DMS79 (cell line): ENCODE results near the gene HUWE1.
"Not testable (repeated sequence)": the region's sequence is repeated elsewhere in the genome, so short reads cannot be mapped to it uniquely, and the experiment has no call there.

Experiments used
- DNase-seq: peaks from one replicate; lab custom pipeline; 2025; lab: John Stamatoyannopoulos, UW

HUWE1 gene

DNA sequence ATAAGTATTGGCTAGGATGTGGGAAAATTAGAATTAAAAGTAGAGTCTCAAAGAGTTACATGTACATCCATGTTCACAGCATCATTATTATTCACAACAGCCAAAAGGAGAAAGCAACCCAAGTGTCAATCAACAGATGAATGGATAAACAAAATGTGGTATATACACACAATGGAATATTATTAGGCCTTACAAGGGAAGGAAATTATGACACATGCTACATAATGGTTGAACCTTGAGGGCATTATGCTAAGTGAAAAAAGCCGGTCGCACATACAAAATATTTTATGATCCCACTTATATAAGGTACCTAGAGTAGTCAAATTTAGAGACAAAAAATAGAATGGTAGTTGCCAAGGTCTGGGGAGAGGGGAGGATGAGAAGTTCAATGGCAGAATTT lies 80.1 kb downstream of the HUWE1 start:
- DNase-seq: no peak

DNA sequence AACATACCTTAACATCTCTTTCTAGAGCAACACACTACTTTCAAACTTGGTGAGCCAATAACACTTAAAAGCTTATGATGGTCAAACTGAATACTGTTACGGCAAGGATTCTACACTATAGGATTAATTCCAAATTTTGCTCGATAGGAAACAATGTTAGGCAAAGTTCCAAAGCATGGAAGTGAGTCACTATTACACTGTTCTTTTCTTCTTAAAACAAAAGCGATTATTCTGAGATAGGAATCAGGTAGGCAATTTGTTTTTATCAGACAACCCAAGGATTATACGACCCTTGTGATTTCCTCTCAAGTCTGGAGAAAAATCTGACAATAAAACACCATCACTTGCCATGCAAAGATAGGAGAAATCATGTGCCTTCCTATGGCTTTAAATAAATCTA lies 81.5 kb downstream of the HUWE1 start:
- DNase-seq: no peak

DNA sequence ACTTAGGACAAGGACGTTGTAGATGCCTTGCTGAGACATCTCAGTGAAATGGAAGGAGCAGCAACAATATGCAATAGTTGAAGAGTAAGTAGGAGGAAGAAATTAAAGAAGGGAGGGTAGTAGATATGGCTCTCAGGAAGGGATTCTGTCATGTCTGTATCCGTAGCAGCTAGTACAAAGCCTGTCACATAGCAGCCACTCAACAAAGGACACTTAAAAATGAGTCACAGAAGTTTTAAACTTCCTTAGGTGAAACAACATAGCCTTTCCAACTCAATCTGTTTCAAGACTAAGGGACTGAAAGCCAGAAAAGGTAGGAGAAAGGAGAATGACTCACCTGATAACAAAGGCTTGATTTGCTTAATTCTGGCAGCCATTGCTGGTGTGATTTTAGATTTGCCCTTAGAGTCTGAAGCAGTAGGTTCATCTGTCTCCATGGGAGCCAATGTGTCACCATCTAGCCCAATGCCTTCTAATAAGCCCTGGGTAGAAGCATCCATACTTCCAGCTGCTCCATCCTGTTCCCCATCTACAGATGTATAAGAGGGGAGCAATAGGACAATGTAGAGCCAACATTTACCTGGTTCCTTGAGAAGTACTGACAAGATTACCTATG lies 86.6 kb downstream of the HUWE1 start:
- no peak for DNase-seq

DNA sequence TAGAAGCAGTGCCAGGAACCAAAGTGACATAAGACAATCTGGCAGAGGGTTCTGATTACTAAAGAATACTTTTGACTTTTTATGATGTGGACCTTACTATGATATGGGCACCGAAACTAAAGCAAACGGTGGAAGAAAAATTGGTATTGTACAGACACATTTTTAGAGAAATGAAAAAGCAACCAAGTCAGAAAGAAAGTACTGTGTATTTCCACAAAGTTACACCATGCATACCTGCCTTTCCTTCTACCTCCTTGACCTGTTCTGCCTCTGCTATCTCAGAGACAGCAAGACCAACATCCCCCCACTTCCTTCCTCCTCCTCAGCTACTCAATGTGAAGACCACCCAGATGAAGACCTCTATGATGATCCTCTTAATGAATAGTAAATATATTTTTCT lies 88.3 kb downstream of the HUWE1 start:
- no peak for DNase-seq

DNA sequence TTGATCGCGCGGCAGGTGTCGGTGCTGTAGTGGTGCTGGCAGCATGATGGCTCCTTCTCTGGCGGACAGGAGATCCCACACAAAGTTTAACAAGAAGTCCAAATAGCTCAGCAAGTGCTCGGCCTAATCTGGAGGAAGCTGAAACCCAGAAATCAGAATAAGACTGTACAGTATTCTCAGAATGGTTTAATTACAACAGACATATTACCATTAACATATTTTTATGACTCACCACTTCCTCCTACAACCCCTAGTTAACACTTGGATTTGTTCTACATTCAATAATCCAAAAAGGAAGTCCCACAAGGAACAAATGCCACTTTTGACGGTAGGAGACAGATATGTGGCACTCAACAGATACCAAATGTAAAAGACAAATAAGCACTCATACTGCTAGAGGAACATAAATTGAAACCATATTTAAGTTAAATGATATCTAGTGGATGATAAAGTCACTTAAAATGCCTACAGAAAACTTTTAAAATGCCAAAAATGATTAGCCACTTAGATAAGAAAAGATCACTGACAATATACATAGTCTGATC lies 91.2 kb downstream of the HUWE1 start:
- DNase-seq: no peak

DNA sequence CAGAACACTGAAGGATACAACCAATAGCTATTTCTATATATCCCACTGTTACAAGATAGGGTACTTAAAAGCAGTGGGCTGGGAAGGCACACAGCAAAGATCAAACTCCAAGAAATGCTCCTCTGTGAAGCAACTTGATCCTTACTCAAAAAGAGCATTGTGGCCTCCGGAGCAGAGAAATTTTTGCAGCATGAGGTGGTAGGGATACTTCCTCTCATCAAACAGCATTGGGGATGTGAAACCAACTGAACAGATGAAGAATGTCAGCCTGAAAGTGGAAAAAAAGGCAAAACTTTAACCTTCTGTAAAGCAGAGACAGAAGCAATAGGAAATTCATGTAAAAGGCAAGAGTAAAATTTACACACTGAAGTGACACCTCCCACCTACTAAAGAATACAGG lies 92.2 kb downstream of the HUWE1 start:
- DNase-seq: no peak

DNA sequence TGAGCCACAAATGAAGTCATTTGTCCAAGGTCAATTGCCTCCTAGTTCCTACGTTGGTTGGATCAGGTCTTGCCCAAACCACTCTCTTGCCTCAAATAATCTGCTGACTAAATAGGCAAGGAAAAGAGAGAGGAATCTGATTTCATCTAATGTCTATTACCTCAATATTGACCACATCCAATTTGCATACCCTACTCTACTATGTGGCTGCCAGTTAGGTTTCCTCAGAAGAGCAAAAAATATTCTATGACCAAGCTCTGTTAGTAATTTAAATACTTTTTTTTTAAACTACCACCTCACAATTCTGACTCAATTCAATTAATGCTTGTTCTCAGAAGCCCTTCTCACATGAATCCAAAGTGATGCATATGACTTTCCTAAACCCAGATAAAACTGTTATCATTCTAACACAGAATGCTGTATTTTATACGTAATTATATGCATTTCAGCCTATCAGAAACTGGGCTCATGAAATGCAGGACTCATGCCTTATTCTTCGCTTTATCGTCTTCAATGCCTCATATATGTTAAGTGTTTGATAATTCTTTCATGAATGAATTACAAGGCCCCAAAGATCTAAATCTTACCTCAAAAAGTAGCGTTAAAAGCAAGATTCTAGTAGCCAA lies 98.6 kb downstream of the HUWE1 start:
- DNase-seq: no peak

DNA sequence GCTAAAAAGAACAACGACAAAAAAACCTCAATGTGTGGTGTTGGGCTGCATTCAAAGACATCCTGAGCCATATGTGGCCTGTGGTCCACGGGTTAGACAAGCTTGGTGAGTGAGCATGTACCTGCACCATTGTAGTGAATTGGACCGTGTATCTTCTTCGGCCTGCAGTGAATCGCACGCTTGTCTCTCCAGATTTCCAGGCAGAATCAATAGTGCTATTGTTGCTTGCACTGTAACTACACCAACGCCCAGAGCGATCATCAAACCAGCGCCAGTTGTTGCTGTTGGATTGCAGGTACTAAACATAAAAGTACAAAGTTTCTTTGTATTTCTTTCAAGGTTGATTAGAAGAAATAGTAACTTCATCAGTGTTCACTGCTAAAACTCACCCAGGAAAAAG lies 101.6 kb downstream of the HUWE1 start:
- DNase-seq: no peak

DNA sequence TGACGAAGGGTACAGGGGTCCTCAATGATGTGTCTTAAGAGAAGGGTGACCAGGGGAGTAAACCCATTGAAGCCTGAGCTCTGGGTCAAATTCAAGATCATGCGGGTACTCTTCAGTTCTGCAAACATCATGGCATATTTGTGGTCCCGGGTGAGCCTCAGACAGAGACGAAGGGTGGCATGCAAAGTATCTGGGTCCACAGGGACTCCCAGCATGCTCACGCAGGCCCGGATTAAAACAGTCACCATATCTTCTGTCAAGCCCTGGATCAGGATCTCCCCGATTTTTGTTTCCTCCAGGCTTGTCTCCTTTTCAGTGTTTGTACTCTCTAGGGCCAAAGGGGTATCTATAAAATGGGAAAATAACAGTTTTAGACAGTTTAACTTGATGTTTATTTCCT lies 102.9 kb downstream of the HUWE1 start:
- DNase-seq: no peak

DNA sequence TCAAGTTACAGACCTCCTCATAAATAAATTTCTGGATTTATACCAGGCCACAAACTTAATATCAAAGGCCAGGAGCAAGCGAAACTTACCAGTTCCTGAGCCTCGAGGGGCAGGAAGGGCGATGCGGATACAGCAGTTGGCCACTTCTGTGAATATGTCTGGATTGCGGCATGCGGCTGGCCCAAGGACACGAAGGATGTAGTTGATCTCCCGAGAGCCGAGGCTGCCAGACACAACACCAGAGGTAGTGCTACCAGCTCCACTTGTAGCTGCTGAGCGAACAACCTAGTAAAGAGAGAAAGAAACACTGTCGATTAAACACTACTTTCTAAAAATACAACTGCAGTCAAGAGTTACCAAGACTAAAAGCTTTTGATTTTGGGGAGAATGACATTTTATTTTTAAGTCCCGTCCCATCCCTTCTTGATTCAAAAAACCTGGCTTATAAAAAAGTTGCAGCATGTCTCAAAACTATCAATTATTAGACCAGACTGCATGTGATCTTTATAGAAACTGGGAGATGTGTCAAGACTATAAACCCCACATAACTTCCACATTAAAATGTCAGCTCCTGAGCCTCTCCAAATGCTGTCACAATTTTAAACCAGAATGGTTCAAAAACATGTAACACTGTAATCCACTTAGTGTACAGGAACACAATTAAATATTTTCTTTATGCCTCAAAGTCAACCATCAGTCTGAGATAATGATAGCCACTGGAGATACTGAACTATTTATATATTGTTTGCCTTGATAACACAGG lies 105.6 kb downstream of the HUWE1 start:
- DNase-seq: no peak

DNA sequence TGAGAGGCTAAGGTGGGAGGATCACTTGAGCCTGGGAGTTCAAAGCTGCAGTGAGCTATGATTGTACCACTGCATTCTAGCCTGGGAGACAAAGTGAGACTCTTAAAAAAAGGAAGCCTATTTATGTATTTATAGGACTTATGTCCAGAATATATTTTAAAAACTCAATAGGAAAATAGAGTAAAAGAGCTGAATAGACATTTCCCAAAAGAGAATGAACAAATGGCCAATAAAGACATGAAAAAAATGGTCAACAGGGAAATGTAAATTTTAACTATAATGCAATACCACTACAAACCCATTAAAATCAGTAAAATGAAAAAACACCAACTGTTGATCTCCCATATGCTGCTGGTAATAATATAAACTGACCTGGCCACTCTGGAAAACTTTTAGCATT lies 115.0 kb downstream of the HUWE1 start:
- DNase-seq: no peak

DNA sequence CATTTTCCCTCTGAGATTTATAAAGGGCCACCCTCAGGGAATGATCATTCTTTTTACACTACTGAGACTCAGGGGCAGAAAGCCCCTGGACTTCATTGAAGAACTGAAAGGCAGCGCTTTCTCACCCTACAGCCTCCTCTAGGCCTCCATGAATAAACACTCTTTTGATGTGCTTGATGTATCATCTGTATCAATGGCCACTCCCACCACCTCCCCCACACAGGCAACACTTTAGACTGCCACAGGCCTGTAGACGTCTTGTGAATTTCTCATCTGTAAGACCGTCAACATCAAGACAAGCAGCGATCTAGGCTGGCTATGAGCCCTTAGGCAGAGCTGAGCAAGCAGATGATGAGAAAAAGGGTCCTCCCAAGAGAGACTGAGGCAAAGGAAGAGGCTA lies 123.2 kb downstream of the HUWE1 start:
- no peak for DNase-seq

DNA sequence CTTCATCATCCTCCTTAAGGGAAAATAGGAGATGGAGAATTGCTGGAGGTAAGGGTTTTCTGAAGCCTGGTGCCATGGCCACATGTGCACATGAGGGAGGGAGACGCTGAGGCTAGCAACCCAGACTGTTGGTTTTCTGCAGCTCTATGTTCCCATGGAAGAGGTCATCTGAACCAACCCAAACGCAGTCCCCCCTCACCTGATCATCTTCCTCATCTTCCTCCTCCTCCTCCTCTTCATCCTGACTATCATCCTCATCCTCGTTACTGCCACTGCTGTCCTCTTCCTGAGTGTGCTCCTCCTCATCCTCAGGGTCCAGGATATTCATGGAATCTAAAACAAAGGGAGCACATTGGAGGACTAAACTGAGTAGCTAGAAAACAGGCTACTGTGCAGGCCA lies 124.6 kb downstream of the HUWE1 start:
- DNase-seq: no peak

DNA sequence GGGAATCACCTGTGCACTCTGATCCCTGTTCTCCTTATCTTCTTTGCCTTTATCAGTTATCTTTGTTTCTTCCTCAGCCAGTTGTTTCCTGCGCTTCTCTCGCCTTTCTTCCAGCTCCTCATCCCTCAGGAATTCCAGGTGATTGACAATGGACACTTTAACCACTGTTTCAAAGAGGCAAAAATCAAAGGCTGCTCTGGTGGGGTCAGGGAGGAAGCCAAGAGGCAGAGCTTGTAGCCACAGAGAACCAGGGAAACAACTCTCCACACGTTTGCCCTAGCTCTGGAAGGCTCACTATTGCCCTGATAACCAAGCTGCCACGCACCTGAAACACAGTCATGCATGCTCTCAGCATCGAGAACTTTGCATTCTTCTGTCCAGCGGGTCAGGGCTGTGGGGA lies 127.9 kb downstream of the HUWE1 start:
- DNase-seq: no peak

DNA sequence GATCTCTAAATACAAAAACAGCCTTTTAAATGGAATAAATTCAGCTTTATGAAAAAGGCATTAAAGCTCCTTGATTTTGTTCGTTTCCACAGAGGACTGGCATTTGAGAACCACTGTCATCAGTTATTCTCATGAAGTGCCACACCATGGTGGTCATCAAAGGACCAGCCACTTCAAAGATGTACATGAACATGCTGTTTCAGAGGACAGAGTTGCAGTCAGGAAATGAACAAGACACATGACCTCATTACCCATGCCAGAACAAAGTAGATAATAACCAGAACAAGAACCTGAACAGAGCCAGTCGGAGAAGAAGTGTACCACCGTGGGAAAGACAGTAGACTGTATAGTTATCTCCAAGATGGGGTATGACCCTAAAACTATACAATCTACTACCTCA lies 129.7 kb downstream of the HUWE1 start:
- DNase-seq: no peak

DNA sequence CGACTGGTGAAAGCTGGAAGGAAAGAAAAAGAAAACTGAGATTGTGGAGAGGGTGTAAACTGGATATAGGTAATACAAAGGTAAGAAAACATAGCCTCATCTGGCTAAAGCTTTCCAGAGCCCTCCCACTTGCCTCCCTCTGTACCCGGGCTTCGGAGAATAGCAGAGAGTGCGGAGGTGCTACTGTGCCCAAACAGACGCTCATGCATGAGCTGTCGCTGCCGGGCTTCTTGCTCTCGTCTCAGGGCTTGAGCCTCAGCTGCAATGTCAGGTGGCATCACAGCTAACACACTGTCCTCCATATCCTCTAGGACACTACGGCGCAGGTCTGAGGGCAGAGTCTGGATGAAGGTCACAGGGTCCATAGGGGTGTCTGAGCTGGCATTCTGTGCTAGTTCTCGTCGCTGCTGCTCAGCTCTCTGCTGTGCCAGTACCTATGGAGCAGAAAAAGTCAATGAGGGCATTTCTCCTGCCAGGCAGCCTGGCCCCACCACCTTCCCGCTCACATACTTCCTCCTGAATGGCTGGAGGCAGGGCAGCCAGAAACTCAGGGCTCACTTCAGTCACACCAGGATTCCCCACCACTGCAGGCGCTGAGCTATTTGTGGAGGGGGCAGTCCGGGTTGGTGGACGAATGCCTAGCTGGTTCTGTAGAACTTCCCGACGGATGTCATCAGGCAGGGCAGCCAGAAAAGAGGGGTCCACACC lies 135.6 kb downstream of the HUWE1 start:
- DNase-seq: no peak

DNA sequence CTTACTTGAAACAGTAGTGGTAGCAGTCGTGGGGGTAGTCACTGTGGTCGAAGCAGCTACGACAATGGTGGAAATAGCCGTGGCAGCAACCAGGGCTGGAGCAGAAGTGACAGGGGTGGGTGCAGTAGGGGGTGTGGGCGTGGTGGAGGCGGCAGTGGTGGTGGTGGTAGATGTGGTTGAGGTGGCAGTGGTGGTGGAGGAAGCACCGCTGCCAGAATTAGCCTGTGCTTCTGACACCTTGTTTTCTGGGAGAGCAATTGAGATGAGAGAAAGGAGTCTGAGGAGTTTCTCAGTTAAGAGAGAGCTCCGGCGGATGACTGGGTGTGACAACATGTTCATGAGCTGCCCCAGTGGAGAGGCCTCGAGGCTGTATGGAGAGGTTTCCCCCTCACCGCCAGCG lies 138.9 kb downstream of the HUWE1 start:
- no peak for DNase-seq

DNA sequence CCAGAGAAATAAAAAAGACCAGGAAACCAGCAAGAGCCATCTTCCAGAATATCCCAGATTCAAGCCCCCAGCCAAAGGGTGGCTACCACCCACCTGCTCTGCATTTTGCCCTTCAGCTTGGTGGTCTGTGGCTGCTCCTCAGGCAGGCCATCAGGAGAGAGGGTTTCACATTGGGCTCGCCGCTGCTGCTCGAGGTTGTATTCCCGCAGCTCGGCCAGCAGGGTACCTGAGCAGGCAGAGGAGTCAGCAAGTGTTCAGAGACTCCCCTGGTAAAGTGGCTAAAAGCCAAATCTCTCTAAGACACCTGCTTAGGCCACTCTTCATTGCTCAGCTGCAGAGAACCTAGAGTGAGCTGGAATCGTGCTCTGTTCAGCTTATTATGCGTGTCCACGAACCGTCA lies 141.6 kb downstream of the HUWE1 start:
- DNase-seq: no peak

DNA sequence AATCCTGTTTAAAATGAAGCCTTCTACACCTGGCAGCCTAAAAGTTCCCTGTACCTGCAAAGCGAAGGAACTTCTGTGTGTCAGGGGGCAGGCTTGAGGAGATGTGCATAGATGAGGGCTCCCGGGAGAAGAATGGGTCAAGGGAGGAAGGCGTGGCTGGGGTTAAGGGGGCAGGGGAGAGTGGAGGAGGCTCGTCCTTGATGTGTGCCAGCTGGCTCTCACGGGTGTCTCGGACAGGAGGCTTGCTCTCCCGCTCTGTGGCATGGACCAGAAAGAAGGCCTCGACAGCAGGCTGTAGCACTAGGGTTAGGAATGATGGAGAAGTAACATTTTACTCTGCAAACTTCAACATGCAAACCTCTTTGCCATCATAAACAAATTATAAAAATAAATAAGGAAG lies 147.7 kb downstream of the HUWE1 start:
- DNase-seq: no peak

DNA sequence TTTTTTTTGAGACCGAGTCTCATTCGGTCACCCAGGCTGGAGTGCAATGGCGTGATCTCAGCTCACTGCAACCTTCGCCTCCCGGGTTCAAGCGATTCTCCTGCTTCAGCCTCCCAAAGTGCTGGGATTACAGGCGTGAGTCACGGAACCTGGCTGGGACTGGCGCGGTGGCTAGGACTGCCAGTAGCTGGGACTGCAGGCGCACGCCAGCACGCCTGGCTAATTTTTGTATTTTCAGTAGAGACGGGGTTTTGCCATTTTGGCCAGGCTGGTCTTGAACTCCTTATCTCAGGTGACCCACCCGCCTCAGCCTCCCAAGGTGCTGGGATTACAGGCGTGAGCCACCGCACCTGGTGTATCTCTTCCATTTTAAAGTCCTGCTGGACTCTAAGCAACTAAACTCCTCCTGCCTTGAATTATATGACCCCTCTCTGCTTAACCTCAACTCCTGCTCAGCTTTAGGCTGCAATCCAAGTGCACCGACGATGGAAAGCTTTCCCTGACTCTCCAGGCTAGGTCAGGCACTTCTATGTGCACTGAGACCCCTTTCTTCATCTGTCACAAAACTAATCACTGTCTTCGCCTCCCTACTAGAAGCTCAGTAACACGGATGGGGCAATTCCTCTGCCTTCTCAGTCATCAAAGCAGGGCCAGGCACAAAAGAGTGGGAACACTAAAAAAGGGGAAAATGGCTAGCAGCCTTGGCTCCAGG lies 155.1 kb downstream of the HUWE1 start:
- not testable (repeated sequence) for DNase-seq

DNA sequence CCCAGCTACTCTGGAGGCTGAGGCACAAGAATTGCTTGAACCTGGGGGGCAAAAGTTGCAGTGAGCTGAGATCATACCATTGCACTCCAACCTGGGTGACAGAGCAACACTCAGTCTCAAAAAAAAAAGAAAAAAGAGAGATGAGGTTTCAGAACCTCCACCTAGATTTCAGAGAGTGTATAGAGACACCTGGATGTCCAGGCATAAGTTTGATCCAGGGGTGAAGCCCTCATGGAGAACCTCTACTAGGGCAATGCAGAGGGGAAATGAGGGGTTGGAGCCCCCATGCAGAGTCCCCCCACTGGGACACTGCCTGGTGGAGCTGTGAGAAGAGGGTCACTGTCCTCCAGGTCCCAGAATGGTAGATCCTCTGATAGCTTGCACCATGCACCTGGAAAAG lies 159.5 kb downstream of the HUWE1 start:
- DNase-seq: no peak

DNA sequence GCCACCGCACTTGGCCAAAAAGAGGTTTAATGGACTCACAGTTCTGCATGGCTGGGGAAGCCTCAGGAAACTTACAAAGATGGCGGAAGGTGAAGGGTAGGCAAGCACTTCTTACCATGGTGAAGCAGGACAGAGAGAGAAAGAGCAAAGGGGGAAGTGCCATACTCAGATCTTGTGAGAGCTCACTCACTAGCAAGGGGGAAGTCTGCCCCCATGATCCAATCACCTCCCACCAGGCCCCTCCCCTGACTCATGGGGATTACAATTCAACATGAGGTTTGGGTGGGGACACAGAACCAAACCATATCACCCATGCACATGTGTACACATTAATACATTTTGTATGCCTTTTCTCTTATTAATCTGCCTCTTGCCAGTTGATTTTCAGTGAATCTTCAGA lies 175.2 kb downstream of the HUWE1 start:
- DNase-seq: no peak
